Measurements from ENCODE around the gene MX2.

- TF ChIP-seq CTCF (IDR thresholded peaks at IDR 0.05; ENCODE audit: extremely low read depth in 1 of 2, insufficient read depth in 1 of 2, low read depth in 1 of 2, low read length in 2 of 2) = no peak
- no peak for TF ChIP-seq POLR2AphosphoS5 (IDR thresholded peaks at IDR 0.05; ENCODE audit: insufficient read depth, low read depth, low read length)
- no peak for TF ChIP-seq EZH2 (IDR thresholded peaks at IDR 0.05; ENCODE audit: borderline replicate concordance, low read depth, low read length, severe bottlenecking)
- no peak for TF ChIP-seq JUN (IDR thresholded peaks at IDR 0.05; ENCODE audit: borderline replicate concordance, insufficient read depth, insufficient read length, low read depth)
- no peak for TF ChIP-seq POLR2A (IDR thresholded peaks at IDR 0.05; ENCODE audit: low read depth, low read length)
These were observed 18.1 kb downstream of the MX2 start for GRCh38 chr21:41379901-41380300.

Data from endothelial cell of umbilical vein (primary cell).